Measurements from ENCODE around the gene ASB18.

The ASB18 gene

GRCh38 chr2:236167297-236168109 lies 96.7 kb downstream of the ASB18 start:
- H3K9ac ChIP-seq (ENCODE audit: low read length), result no peak overlapping the region
- H3K79me2 ChIP-seq (ENCODE audit: low read length), result no peaks in the 10 kb centered on the region
- no peaks in the 10 kb centered on the region for H3K9me2 ChIP-seq (replicated peaks; ENCODE audit: insufficient read depth, low read length)
- no peaks in the 10 kb centered on the region for H3F3A ChIP-seq (ENCODE audit: insufficient read depth, low read length)
- no peaks in the 10 kb centered on the region for H4K20me1 ChIP-seq (ENCODE audit: insufficient read depth, low read length)
- H3K4me1 ChIP-seq (ENCODE audit: low read length), result no peaks in the 10 kb centered on the region
- no peak overlapping the region for H2AFZ ChIP-seq (ENCODE audit: low read length)
- H3K27me3 ChIP-seq (replicated peaks; ENCODE audit: insufficient read depth, low read length), result peaks cover 66% of the 10 kb centered on the region
- H3K27ac ChIP-seq (ENCODE audit: low read length), result no peak overlapping the region
- H3K36me3 ChIP-seq (replicated peaks; ENCODE audit: insufficient read depth, low read length), result no peaks in the 10 kb centered on the region
- no peak for TF ChIP-seq CTCF (IDR thresholded peaks at IDR 0.05; ENCODE audit: low read length)
- TF ChIP-seq EZH2 (optimal IDR thresholded peaks at IDR 0.05; ENCODE audit: low read depth, low read length), result no peak
- TF ChIP-seq EZH2phosphoT487 (IDR thresholded peaks at IDR 0.05; ENCODE audit: low read length), result no peak
- H3K4me3 ChIP-seq (ENCODE audit: low read length), result no peak overlapping the region
- no peak overlapping the region for H3K4me2 ChIP-seq (ENCODE audit: low read depth, low read length)
- no peaks in the 10 kb centered on the region for H3K9me3 ChIP-seq (replicated peaks; ENCODE audit: insufficient read depth, low read length)
- no peak for DNase-seq

- Histone ChIP-seq H3K4me2 (ENCODE audit: low read depth, low read length) (0 out of 2 replicates have a peak overlapping the region, but pooled peaks have one; percentile 9), H3K79me2 (ENCODE audit: low read length) (no peaks in the 10 kb centered on the region), H3K9me3 (replicated peaks; ENCODE audit: insufficient read depth, low read length) (no peaks in the 10 kb centered on the region), H3K4me1 (ENCODE audit: low read length) (no peaks in the 10 kb centered on the region), H4K20me1 (ENCODE audit: insufficient read depth, low read length) (no peaks in the 10 kb centered on the region), H3K9me2 (replicated peaks; ENCODE audit: insufficient read depth, low read length) (no peaks in the 10 kb centered on the region), H3K36me3 (replicated peaks; ENCODE audit: insufficient read depth, low read length) (no peaks in the 10 kb centered on the region), H2AFZ (ENCODE audit: low read length) (no peak overlapping the region), H3F3A (ENCODE audit: insufficient read depth, low read length) (no peaks in the 10 kb centered on the region), H3K27ac (ENCODE audit: low read length) (no peak overlapping the region), H3K9ac (ENCODE audit: low read length) (no peak overlapping the region), H3K4me3 (ENCODE audit: low read length) (no peak overlapping the region), H3K27me3 (replicated peaks; ENCODE audit: insufficient read depth, low read length) (peaks cover 66% of the 10 kb centered on the region)
- no peak for DNase-seq
- TF ChIP-seq CTCF (IDR thresholded peaks at IDR 0.05; ENCODE audit: low read length), result no peak
- no peak for TF ChIP-seq EZH2phosphoT487 (IDR thresholded peaks at IDR 0.05; ENCODE audit: low read length)
- no peak for TF ChIP-seq EZH2 (optimal IDR thresholded peaks at IDR 0.05; ENCODE audit: low read depth, low read length)
Measured at GRCh38 chr2:236166796-236167296, 97.4 kb downstream of the ASB18 start.

GRCh38 chr2:236165842-236166795 lies 98.1 kb downstream of the ASB18 start:
- Histone ChIP-seq H3K27me3 (replicated peaks; ENCODE audit: insufficient read depth, low read length) (peaks cover 65% of the 10 kb centered on the region), H3K79me2 (ENCODE audit: low read length) (no peaks in the 10 kb centered on the region), H3K4me1 (ENCODE audit: low read length) (no peaks in the 10 kb centered on the region), H4K20me1 (ENCODE audit: insufficient read depth, low read length) (no peaks in the 10 kb centered on the region), H3K36me3 (replicated peaks; ENCODE audit: insufficient read depth, low read length) (no peaks in the 10 kb centered on the region), H3K9ac (ENCODE audit: low read length) (no peak overlapping the region), H3K27ac (ENCODE audit: low read length) (no peak overlapping the region), H3K9me3 (replicated peaks; ENCODE audit: insufficient read depth, low read length) (no peaks in the 10 kb centered on the region), H3F3A (ENCODE audit: insufficient read depth, low read length) (no peaks in the 10 kb centered on the region), H3K4me2 (ENCODE audit: low read depth, low read length) (0 out of 2 replicates have a peak overlapping the region, but pooled peaks have one; percentile 9), H3K9me2 (replicated peaks; ENCODE audit: insufficient read depth, low read length) (no peaks in the 10 kb centered on the region), H2AFZ (ENCODE audit: low read length) (no peak overlapping the region), H3K4me3 (ENCODE audit: low read length) (no peak overlapping the region)
- no peak for TF ChIP-seq EZH2phosphoT487 (IDR thresholded peaks at IDR 0.05; ENCODE audit: low read length)
- DNase-seq, result no peak
